Fibroblast of lung (primary cell): ENCODE results near the gene PMAIP1. TPM values are rescaled to one million over a fixed set of nuclear protein-coding genes. Genes with fewer than 3 reads are reported as not detected.

Experiments used
- DNase-seq, 2 donors: peaks; one replicate each; pipeline versions ENCODE4 v3.0.0 to v3.0.0-alpha.2; 2010; ENCODE audit warnings: low read depth in 2 of 2
- H2AFZ ChIP-seq: 2 replicates; pipeline ENCODE4 v1.5.1; 2012; ENCODE audit warnings: low read length, control low read depth, inconsistent platforms
- H3K27ac ChIP-seq: 2 replicates; pipeline ENCODE4 v1.5.1; 2011; ENCODE audit warnings: low read length, control low read depth; ENCODE audit not compliant: insufficient read depth
- H3K27me3 ChIP-seq: 2 replicates; pipeline ENCODE4 v1.5.1; 2011; ENCODE audit warnings: mild to moderate bottlenecking, low read length; ENCODE audit not compliant: control insufficient read depth, insufficient read depth
- H3K36me3 ChIP-seq: 2 replicates; pipeline ENCODE4 v1.5.1; 2011; ENCODE audit warnings: low read length; ENCODE audit not compliant: control insufficient read depth, insufficient read depth
- H3K4me1 ChIP-seq: 2 replicates; pipeline ENCODE4 v1.5.1; 2011; ENCODE audit warnings: low read length; ENCODE audit not compliant: control insufficient read depth, insufficient read depth; ENCODE audit errors: extremely low read depth
- H3K4me2 ChIP-seq: 2 replicates; pipeline ENCODE4 v1.5.1; 2011; ENCODE audit warnings: low read length, control low read depth; ENCODE audit not compliant: insufficient read depth; ENCODE audit errors: extremely low read depth
- H3K4me3 ChIP-seq, 4 experiments: fragments of 200-600 bp in 1 of 4; sonication (generic) in 1 of 4; replicated peaks in 1 of 4; 2 replicates each; pipeline ENCODE4 v1.5.1; 2011 to 2016; ENCODE audit warnings: low read length in 4 of 4, low read depth in 3 of 4, mild to moderate bottlenecking in 3 of 4, control low read depth in 2 of 4, inconsistent platforms in 1 of 4, mixed read lengths in 1 of 4; ENCODE audit not compliant: insufficient read depth in 1 of 4; ENCODE audit errors: control extremely low read depth in 1 of 4
- H3K79me2 ChIP-seq: 2 replicates; pipeline ENCODE4 v1.5.1; 2012; ENCODE audit warnings: mild to moderate bottlenecking, low read length, inconsistent platforms; ENCODE audit not compliant: control insufficient read depth, insufficient read depth
- H3K9ac ChIP-seq: 2 replicates; pipeline ENCODE4 v1.5.1; 2011; ENCODE audit warnings: mild to moderate bottlenecking, low read length, control low read depth; ENCODE audit not compliant: insufficient read depth
- H3K9me3 ChIP-seq: 2 replicates; pipeline ENCODE4 v1.5.1; 2012; ENCODE audit warnings: low read depth, low read length; ENCODE audit not compliant: control insufficient read depth, insufficient read depth
- H4K20me1 ChIP-seq: 2 replicates; pipeline ENCODE4 v1.5.1; 2011; ENCODE audit warnings: low read length; ENCODE audit not compliant: control insufficient read depth, insufficient read depth; ENCODE audit errors: extremely low read depth
- EZH2 ChIP-seq: IDR thresholded peaks from 2 replicates; pipeline ENCODE4 v1.5.1; 2012; ENCODE audit warnings: low read length, control low read depth, mild to moderate bottlenecking; ENCODE audit errors: missing control alignments
- polyA plus RNA-seq, 2 donors: library from polyadenylated mRNA; depleted of rRNA in 1 of 2; stranded (reverse) in 1 of 2; unstranded in 1 of 2; fragments of >200 nt; gene quantifications; 2 replicates each; pipeline ENCODE4 v1.2.1, GENCODE V29; 2011 to 2012; ENCODE audit warnings: missing spikeins in 1 of 2
- total RNA-seq: library from RNA; depleted of rRNA; stranded (reverse); fragments of >200 nt; gene quantifications from 2 replicates; pipeline ENCODE4 v1.2.1, GENCODE V29; 2014
- TF ChIP-seq, protein P1 (sequence below), 2 donors: IDR thresholded peaks in 1 of 2; conservative IDR thresholded peaks in 1 of 2; 1 replicate in 1 of 2; 2 replicates in 1 of 2; pipeline ENCODE4 v1.5.1; 2011 to 2012; ENCODE audit warnings: low read length in 2 of 2, control low read depth in 1 of 2, inconsistent platforms in 1 of 2, low read depth in 1 of 2, mild to moderate bottlenecking in 1 of 2

The PMAIP1 gene
- total and polyA plus RNA-seq, 2 donors (not counting 1 experiment from before 2014, with no cell fraction given), result 8.5 to 34.7 TPM

DNA sequence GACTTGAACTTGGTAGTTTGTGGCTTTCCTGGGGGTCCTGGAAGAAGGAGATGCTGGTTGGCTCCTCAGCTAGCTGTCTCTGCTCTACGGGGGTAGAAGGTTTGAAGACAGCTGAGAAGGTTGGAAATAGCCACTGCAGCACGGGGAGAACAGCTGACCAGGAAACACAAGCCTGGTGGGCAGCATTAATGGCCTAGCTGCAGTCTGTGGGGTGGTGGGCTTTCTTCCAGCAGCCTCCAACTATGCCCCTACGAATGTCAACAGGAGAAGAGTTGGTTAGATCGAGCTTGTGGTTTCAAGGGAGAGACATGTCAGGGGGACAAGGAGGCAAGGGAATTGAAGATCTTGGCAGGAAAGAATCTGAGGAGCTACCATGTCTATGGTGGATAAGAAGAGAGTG is 38.9 kb downstream of the PMAIP1 start:
- peaks cover 3% of the 10 kb centered on the region for H3K27me3 ChIP-seq
- no peak overlapping the region for H3K4me3 ChIP-seq
- no peak overlapping the region for H3K4me2 ChIP-seq
- H4K20me1 ChIP-seq, result no peaks in the 10 kb centered on the region
- no peaks in the 10 kb centered on the region for H3K36me3 ChIP-seq
- no peak overlapping the region for H2AFZ ChIP-seq
- no peak overlapping the region for H3K27ac ChIP-seq
- TF ChIP-seq, protein P1, sequence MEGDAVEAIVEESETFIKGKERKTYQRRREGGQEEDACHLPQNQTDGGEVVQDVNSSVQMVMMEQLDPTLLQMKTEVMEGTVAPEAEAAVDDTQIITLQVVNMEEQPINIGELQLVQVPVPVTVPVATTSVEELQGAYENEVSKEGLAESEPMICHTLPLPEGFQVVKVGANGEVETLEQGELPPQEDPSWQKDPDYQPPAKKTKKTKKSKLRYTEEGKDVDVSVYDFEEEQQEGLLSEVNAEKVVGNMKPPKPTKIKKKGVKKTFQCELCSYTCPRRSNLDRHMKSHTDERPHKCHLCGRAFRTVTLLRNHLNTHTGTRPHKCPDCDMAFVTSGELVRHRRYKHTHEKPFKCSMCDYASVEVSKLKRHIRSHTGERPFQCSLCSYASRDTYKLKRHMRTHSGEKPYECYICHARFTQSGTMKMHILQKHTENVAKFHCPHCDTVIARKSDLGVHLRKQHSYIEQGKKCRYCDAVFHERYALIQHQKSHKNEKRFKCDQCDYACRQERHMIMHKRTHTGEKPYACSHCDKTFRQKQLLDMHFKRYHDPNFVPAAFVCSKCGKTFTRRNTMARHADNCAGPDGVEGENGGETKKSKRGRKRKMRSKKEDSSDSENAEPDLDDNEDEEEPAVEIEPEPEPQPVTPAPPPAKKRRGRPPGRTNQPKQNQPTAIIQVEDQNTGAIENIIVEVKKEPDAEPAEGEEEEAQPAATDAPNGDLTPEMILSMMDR (conservative IDR thresholded peaks at IDR 0.05 in 1 of 2, IDR thresholded peaks at IDR 0.05 in 1 of 2; ENCODE audit: low read depth in 1 of 2, low read length in 2 of 2), result no peak
- TF ChIP-seq EZH2, result no peak
- no peak for DNase-seq
- no peaks in the 10 kb centered on the region for H3K79me2 ChIP-seq
- no peaks in the 10 kb centered on the region for H3K4me1 ChIP-seq
- no peaks in the 10 kb centered on the region for H3K9me3 ChIP-seq
- no peak overlapping the region for H3K9ac ChIP-seq

DNA sequence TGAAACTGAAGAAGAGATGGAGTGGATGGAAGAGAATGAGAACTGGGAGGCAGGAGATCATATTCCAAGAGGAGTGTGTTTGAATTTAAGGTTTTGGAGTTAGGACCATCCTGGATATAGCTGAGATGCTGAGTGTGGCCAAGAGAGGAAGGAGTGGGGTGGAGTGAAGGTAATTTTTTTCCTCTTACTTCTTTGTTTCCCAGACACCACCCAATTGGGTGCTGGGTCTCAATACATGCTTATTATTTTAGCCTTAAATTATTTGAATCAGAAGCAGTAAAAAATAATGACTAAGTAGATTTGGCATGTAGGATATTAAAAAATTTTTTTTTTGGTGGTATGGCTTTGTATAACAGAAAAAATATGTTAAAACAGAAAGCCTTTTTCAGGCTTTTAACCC is 39.3 kb downstream of the PMAIP1 start:
- no peak overlapping the region for H3K9ac ChIP-seq
- TF ChIP-seq EZH2, result no peak
- TF ChIP-seq, protein P1 (conservative IDR thresholded peaks at IDR 0.05 in 1 of 2, IDR thresholded peaks at IDR 0.05 in 1 of 2; ENCODE audit: low read depth in 1 of 2, low read length in 2 of 2), result no peak
- H2AFZ ChIP-seq, result no peak overlapping the region
- no peaks in the 10 kb centered on the region for H3K9me3 ChIP-seq
- no peaks in the 10 kb centered on the region for H3K79me2 ChIP-seq
- no peak overlapping the region for H3K4me2 ChIP-seq
- no peaks in the 10 kb centered on the region for H4K20me1 ChIP-seq
- peaks cover 3% of the 10 kb centered on the region for H3K27me3 ChIP-seq
- no peaks in the 10 kb centered on the region for H3K36me3 ChIP-seq
- H3K27ac ChIP-seq, result no peak overlapping the region
- no peaks in the 10 kb centered on the region for H3K4me1 ChIP-seq
- no peak overlapping the region for H3K4me3 ChIP-seq
- no peak for DNase-seq

DNA sequence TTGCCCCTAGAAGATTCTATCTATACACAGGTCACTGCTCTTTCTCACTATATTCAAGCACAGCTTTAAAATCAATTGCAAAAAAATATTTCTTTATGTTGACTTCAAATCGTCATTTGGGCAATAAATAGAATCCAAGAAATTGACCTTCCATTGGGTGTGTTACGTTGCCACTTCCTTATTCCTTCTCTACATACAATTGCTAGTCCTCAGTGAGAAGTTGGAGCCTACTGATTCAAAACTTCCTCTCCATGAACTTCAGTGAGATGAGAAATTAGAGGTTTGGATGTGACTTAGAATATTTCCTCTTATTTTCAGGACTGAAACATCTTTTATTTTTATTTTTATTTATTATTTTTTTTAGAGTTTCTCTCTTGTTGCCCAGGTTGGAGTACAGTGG is 40.3 kb downstream of the PMAIP1 start:
- Histone ChIP-seq H3K4me2 (no peak overlapping the region), H3K4me3 (no peak overlapping the region), H3K27ac (no peak overlapping the region), H3K36me3 (no peaks in the 10 kb centered on the region), H3K4me1 (no peaks in the 10 kb centered on the region), H3K79me2 (no peaks in the 10 kb centered on the region), H4K20me1 (no peaks in the 10 kb centered on the region), H2AFZ (no peak overlapping the region), H3K9ac (no peak overlapping the region), H3K9me3 (no peaks in the 10 kb centered on the region), H3K27me3 (peaks cover 3% of the 10 kb centered on the region)
- TF ChIP-seq, protein P1 (conservative IDR thresholded peaks at IDR 0.05 in 1 of 2, IDR thresholded peaks at IDR 0.05 in 1 of 2; ENCODE audit: low read depth in 1 of 2, low read length in 2 of 2), result no peak
- no peak for TF ChIP-seq EZH2
- no peak for DNase-seq
